WTC11 (cell line): ENCODE measurements around the gene SH3TC2. TPM values are rescaled to one million over a fixed set of nuclear protein-coding genes. Genes with fewer than 3 reads are reported as not detected.

Source experiments
- ATAC-seq: fragments of 200-7000 bp; cut with Tn5 transposase; 2 replicates; pipeline ENCODE4 v1.10.0; 2021; ENCODE audit warnings: mild to moderate bottlenecking, moderate library complexity
- CTCF ChIA-PET: fragments of 300-600 bp; sonication (Branson Sonifier 250); formaldehyde crosslinking; loops from one replicate; lab custom pipeline; 2021; ENCODE audit warnings: antibody characterized with exemption; lab: Charles Lee
- POLR2A ChIA-PET: fragments of 350-600 bp; sonication (Branson Sonifier 250); formaldehyde crosslinking; loops from one replicate; lab custom pipeline; 2021; ENCODE audit warnings: antibody characterized with exemption; lab: Charles Lee
- DNase-seq: peaks from one replicate; pipeline ENCODE4 v3.0.0; 2021; ENCODE audit warnings: low spot score
- H3K27ac Mint-ChIP-seq: 2 replicates; pipeline ENCODE4 v1.8.0; 2021; ENCODE audit warnings: mixed read lengths
- H3K27me3 Mint-ChIP-seq: 2 replicates; pipeline ENCODE4 v1.8.0; 2021; ENCODE audit warnings: low read depth, mild to moderate bottlenecking, moderate library complexity, mixed read lengths
- H3K36me3 Mint-ChIP-seq: 2 replicates; pipeline ENCODE4 v1.8.0; 2021; ENCODE audit warnings: mixed read lengths
- H3K4me1 Mint-ChIP-seq: 2 replicates; pipeline ENCODE4 v1.8.0; 2022; ENCODE audit warnings: mixed read lengths
- H3K4me3 Mint-ChIP-seq: 2 replicates; pipeline ENCODE4 v1.8.0; 2021; ENCODE audit warnings: mild to moderate bottlenecking, moderate library complexity, mixed read lengths
- H3K9me3 Mint-ChIP-seq: 2 replicates; pipeline ENCODE4 v1.8.0; 2021; ENCODE audit warnings: mixed read lengths
- CREB1 ChIP-seq: sonication (generic); formaldehyde crosslinking; IDR thresholded peaks from 2 replicates; pipeline ENCODE4 v1.8.0; 2023; ENCODE audit warnings: mild to moderate bottlenecking, missing genetic modification reagents
- FOXP1 ChIP-seq: sonication (generic); formaldehyde crosslinking; IDR thresholded peaks from 2 replicates; pipeline ENCODE4 v1.8.0; 2022; ENCODE audit warnings: missing genetic modification reagents, mild to moderate bottlenecking, moderate library complexity, borderline replicate concordance
- IRF2 ChIP-seq: sonication (generic); formaldehyde crosslinking; IDR thresholded peaks from 2 replicates; pipeline ENCODE4 v1.8.0; 2022; ENCODE audit warnings: low read depth, missing genetic modification reagents, borderline replicate concordance
- JAZF1 ChIP-seq: fragments of 250-450 bp; sonication (Bioruptor Pico); IDR thresholded peaks from 2 replicates; pipeline ENCODE4 v1.9.0; 2021; ENCODE audit warnings: moderate library complexity, mild to moderate bottlenecking, inconsistent platforms
- JUN ChIP-seq: sonication (generic); formaldehyde crosslinking; IDR thresholded peaks from 2 replicates; pipeline ENCODE4 v1.8.0; 2023; ENCODE audit warnings: mild to moderate bottlenecking, missing genetic modification reagents
- NFATC4 ChIP-seq: fragments of 250-450 bp; sonication (Bioruptor Pico); IDR thresholded peaks from 2 replicates; pipeline ENCODE4 v1.9.0; 2021; ENCODE audit warnings: mild to moderate bottlenecking
- NFE2L1 ChIP-seq: sonication (generic); formaldehyde crosslinking; IDR thresholded peaks from 2 replicates; pipeline ENCODE4 v1.8.1; 2023; ENCODE audit warnings: missing genetic modification reagents
- ZNF121 ChIP-seq: sonication (generic); formaldehyde crosslinking; IDR thresholded peaks from 2 replicates; pipeline ENCODE4 v1.8.0; 2023; ENCODE audit warnings: missing genetic modification reagents
- ZNF317 ChIP-seq: sonication (generic); formaldehyde crosslinking; IDR thresholded peaks from 2 replicates; pipeline ENCODE4 v1.8.1; 2023; ENCODE audit warnings: low read depth, mild to moderate bottlenecking, moderate library complexity, missing genetic modification reagents, borderline replicate concordance
- ZNF396 ChIP-seq: fragments of 250-450 bp; sonication (Bioruptor Pico); IDR thresholded peaks from 2 replicates; pipeline ENCODE4 v1.8.0; 2021; ENCODE audit warnings: mild to moderate bottlenecking, moderate library complexity, borderline replicate concordance
- ZNF416 ChIP-seq: fragments of 250-450 bp; sonication (Bioruptor Pico); IDR thresholded peaks from 2 replicates; pipeline ENCODE4 v1.9.0; 2021; ENCODE audit warnings: mild to moderate bottlenecking, inconsistent platforms
- ZNF423 ChIP-seq: fragments of 250-450 bp; sonication (Bioruptor Pico); IDR thresholded peaks from 2 replicates; pipeline ENCODE4 v2.1.2; 2022; ENCODE audit warnings: mild to moderate bottlenecking, moderate library complexity
- total RNA-seq: library from RNA; stranded (reverse); gene quantifications from 3 replicates; pipeline ENCODE4 v1.2.3, GENCODE V29; 2021
- TF ChIP-seq, protein P1 (sequence below): fragments of 250-450 bp; sonication (Bioruptor Pico); IDR thresholded peaks from 2 replicates; pipeline ENCODE4 v1.9.0; 2021; ENCODE audit warnings: moderate library complexity, mild to moderate bottlenecking, inconsistent platforms, borderline replicate concordance
- TF ChIP-seq, protein P2 (sequence below): sonication (generic); formaldehyde crosslinking; IDR thresholded peaks from 2 replicates; pipeline ENCODE4 v1.8.1; 2022; ENCODE audit warnings: mild to moderate bottlenecking, moderate library complexity, missing genetic modification reagents
- TF ChIP-seq, protein P3 (sequence below): sonication (generic); formaldehyde crosslinking; IDR thresholded peaks from 2 replicates; pipeline ENCODE4 v1.8.0; 2023; ENCODE audit warnings: mild to moderate bottlenecking, missing genetic modification reagents
- TF ChIP-seq, protein P4 (sequence below): fragments of 200-600 bp; IDR thresholded peaks from 2 replicates; pipeline ENCODE4 v1.8.0; 2022; ENCODE audit warnings: antibody characterized with exemption
- TF ChIP-seq, protein P5 (sequence below): sonication (generic); formaldehyde crosslinking; conservative IDR thresholded peaks from 2 replicates; pipeline ENCODE4 v1.8.1; 2023; ENCODE audit warnings: mild to moderate bottlenecking, low read depth, missing genetic modification reagents, moderate library complexity
- TF ChIP-seq, protein P6 (sequence below): sonication (generic); formaldehyde crosslinking; IDR thresholded peaks from 2 replicates; pipeline ENCODE4 v1.8.0; 2022; ENCODE audit warnings: mild to moderate bottlenecking, missing genetic modification reagents
- TF ChIP-seq, protein P7 (sequence below): sonication (generic); formaldehyde crosslinking; IDR thresholded peaks from 2 replicates; pipeline ENCODE4 v1.8.1; 2022; ENCODE audit warnings: missing genetic modification reagents, borderline replicate concordance
- TF ChIP-seq, protein P8 (sequence below): sonication (generic); formaldehyde crosslinking; IDR thresholded peaks from 2 replicates; pipeline ENCODE4 v1.8.1; 2022; ENCODE audit warnings: low read depth, mild to moderate bottlenecking, moderate library complexity, missing genetic modification reagents, borderline replicate concordance

The SH3TC2 gene
- total RNA-seq, 1 experiment from 2014 or later, result 0.61 TPM

DNA sequence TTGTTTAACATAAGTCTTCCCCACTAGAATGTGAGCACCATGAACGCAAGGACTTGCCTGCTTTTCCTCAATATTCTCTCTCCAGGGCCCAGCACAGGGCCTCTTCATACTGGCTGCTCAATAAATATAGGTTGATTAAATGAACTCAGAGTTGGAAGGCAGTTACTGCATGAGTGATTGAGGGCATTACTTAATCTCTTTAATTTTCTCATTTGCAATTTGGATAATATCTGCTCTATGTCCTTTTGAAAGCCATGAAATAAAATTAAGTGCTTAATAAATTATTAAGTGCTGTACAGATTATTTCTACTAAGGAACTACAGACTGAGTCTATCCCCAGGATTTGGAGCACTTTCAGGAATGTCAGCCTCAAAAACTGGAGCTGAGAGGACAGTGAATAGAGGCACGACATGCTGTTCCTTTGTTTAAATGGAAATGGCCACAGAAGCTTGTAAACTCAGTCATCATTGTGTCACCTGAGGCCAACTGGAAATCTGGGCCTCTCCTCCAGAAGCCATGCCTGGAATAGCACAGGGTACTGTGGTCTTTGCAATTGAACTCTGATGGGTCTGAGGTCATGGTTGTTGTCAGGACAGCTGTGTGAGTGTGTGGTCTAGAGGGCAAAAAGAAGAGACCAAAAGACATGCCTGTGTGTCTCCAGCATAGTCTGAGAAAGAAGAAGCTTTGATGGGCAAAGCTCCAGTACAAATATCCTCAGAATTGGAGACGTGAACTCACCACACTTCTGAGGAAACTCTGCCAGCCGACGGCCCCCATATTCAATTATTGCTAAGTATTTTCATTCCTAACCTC lies 86.1 kb downstream of the SH3TC2 start:
- Mint-ChIP-seq H3K4me3 (no peak overlapping the region), H3K9me3 (no peaks in the 10 kb centered on the region), H3K36me3 (no peaks in the 10 kb centered on the region), H3K27me3 (no peaks in the 10 kb centered on the region), H3K27ac (no peak overlapping the region), H3K4me1 (peaks cover 29% of the 10 kb centered on the region)
- no peak for TF ChIP-seq JUN (CRISPR knock-in tag)
- no peak for TF ChIP-seq NFATC4 (CRISPR knock-in tag)
- TF ChIP-seq ZNF396, result no peak
- TF ChIP-seq CREB1, result no peak
- no peak for TF ChIP-seq NFE2L1
- TF ChIP-seq FOXP1, result no peak
- TF ChIP-seq, protein P1, sequence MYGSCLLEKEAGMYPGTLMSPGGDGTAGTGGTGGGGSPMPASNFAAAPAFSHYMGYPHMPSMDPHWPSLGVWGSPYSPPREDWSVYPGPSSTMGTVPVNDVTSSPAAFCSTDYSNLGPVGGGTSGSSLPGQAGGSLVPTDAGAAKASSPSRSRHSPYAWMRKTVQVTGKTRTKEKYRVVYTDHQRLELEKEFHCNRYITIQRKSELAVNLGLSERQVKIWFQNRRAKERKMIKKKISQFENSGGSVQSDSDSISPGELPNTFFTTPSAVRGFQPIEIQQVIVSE, result no peak
- no peak for TF ChIP-seq ZNF423 (CRISPR knock-in tag)
- TF ChIP-seq, protein P2, sequence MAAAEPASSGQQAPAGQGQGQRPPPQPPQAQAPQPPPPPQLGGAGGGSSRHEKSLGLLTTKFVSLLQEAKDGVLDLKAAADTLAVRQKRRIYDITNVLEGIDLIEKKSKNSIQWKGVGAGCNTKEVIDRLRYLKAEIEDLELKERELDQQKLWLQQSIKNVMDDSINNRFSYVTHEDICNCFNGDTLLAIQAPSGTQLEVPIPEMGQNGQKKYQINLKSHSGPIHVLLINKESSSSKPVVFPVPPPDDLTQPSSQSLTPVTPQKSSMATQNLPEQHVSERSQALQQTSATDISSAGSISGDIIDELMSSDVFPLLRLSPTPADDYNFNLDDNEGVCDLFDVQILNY (CRISPR knock-in tag), result no peak
- TF ChIP-seq, protein P3, sequence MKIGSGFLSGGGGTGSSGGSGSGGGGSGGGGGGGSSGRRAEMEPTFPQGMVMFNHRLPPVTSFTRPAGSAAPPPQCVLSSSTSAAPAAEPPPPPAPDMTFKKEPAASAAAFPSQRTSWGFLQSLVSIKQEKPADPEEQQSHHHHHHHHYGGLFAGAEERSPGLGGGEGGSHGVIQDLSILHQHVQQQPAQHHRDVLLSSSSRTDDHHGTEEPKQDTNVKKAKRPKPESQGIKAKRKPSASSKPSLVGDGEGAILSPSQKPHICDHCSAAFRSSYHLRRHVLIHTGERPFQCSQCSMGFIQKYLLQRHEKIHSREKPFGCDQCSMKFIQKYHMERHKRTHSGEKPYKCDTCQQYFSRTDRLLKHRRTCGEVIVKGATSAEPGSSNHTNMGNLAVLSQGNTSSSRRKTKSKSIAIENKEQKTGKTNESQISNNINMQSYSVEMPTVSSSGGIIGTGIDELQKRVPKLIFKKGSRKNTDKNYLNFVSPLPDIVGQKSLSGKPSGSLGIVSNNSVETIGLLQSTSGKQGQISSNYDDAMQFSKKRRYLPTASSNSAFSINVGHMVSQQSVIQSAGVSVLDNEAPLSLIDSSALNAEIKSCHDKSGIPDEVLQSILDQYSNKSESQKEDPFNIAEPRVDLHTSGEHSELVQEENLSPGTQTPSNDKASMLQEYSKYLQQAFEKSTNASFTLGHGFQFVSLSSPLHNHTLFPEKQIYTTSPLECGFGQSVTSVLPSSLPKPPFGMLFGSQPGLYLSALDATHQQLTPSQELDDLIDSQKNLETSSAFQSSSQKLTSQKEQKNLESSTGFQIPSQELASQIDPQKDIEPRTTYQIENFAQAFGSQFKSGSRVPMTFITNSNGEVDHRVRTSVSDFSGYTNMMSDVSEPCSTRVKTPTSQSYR, result no peak
- TF ChIP-seq, protein P4, sequence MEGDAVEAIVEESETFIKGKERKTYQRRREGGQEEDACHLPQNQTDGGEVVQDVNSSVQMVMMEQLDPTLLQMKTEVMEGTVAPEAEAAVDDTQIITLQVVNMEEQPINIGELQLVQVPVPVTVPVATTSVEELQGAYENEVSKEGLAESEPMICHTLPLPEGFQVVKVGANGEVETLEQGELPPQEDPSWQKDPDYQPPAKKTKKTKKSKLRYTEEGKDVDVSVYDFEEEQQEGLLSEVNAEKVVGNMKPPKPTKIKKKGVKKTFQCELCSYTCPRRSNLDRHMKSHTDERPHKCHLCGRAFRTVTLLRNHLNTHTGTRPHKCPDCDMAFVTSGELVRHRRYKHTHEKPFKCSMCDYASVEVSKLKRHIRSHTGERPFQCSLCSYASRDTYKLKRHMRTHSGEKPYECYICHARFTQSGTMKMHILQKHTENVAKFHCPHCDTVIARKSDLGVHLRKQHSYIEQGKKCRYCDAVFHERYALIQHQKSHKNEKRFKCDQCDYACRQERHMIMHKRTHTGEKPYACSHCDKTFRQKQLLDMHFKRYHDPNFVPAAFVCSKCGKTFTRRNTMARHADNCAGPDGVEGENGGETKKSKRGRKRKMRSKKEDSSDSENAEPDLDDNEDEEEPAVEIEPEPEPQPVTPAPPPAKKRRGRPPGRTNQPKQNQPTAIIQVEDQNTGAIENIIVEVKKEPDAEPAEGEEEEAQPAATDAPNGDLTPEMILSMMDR, result no peak
- TF ChIP-seq, protein P5, sequence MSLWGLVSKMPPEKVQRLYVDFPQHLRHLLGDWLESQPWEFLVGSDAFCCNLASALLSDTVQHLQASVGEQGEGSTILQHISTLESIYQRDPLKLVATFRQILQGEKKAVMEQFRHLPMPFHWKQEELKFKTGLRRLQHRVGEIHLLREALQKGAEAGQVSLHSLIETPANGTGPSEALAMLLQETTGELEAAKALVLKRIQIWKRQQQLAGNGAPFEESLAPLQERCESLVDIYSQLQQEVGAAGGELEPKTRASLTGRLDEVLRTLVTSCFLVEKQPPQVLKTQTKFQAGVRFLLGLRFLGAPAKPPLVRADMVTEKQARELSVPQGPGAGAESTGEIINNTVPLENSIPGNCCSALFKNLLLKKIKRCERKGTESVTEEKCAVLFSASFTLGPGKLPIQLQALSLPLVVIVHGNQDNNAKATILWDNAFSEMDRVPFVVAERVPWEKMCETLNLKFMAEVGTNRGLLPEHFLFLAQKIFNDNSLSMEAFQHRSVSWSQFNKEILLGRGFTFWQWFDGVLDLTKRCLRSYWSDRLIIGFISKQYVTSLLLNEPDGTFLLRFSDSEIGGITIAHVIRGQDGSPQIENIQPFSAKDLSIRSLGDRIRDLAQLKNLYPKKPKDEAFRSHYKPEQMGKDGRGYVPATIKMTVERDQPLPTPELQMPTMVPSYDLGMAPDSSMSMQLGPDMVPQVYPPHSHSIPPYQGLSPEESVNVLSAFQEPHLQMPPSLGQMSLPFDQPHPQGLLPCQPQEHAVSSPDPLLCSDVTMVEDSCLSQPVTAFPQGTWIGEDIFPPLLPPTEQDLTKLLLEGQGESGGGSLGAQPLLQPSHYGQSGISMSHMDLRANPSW (CRISPR knock-in tag), result no peak
- TF ChIP-seq ZNF416 (CRISPR knock-in tag), result no peak
- no peak for TF ChIP-seq ZNF317
- peak; percentile 60 for ATAC-seq
- CTCF ChIA-PET, result interaction anchor here (0.6 to 3.0 kb wide), 10 partner anchors 9 to 246 kb away, joined by 3 to 21 read pairs (median 4); no protein-coding TSS in a partner anchor
- POLR2A ChIA-PET, result no interaction called here
- DNase-seq, result no peak

DNA sequence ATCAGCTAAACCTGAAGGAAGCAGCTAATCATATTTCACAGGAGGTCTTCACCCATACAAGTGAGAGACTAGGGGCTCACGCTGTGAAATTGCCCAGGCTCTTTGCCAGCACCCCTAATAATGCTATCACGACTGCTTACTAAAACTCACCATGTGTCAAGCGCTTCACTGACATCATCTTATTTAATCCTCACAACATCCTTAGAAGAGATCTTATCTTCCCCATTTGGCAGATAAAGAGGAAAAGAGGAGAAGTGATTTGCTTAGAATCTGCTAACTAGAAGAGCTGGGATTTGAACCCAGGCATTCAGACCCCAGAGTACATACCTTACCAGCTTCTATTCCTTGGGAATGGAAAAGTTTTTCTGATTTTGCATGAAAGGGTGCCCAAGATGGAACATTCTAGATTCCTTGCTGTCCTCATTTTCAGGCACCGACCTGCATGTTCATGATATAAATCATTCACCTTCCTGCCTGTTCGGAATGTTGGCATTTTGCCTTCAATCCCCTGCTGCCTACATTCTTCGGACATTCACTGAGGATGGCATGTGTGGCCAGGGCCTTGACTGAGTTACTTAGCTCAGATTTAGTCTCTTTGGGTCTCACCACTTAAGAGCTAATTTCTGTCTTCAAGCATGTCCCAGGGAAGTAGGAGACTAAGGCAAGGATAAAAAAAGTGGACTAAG lies 88.1 kb downstream of the SH3TC2 start:
- ChIA-PET POLR2A (no interaction called here), CTCF (interaction anchor here (1.0 kb wide), 1 partner anchor 17 kb away, joined by 3 read pairs; no protein-coding TSS in a partner anchor)
- no peak overlapping the region; the same call in 1 of the 2 replicates for H3K27ac Mint-ChIP-seq
- DNase-seq (no peak), ATAC-seq (no peak)
- no peaks in the 10 kb centered on the region for H3K27me3 Mint-ChIP-seq
- H3K4me1 Mint-ChIP-seq, result peaks cover 33% of the 10 kb centered on the region
- H3K4me3 Mint-ChIP-seq, result no peak overlapping the region
- H3K9me3 Mint-ChIP-seq, result no peaks in the 10 kb centered on the region
- H3K36me3 Mint-ChIP-seq, result no peaks in the 10 kb centered on the region
- TF ChIP-seq JAZF1 (CRISPR knock-in tag), result no peak
- no peak for TF ChIP-seq ZNF423 (CRISPR knock-in tag)
- TF ChIP-seq, protein P6, sequence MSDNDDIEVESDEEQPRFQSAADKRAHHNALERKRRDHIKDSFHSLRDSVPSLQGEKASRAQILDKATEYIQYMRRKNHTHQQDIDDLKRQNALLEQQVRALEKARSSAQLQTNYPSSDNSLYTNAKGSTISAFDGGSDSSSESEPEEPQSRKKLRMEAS (CRISPR knock-in tag), result no peak
- TF ChIP-seq, protein P7, sequence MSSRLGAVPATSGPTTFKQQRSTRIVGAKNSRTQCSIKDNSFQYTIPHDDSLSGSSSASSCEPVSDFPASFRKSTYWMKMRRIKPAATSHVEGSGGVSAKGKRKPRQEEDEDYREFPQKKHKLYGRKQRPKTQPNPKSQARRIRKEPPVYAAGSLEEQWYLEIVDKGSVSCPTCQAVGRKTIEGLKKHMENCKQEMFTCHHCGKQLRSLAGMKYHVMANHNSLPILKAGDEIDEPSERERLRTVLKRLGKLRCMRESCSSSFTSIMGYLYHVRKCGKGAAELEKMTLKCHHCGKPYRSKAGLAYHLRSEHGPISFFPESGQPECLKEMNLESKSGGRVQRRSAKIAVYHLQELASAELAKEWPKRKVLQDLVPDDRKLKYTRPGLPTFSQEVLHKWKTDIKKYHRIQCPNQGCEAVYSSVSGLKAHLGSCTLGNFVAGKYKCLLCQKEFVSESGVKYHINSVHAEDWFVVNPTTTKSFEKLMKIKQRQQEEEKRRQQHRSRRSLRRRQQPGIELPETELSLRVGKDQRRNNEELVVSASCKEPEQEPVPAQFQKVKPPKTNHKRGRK (CRISPR knock-in tag), result no peak
- TF ChIP-seq, protein P8, sequence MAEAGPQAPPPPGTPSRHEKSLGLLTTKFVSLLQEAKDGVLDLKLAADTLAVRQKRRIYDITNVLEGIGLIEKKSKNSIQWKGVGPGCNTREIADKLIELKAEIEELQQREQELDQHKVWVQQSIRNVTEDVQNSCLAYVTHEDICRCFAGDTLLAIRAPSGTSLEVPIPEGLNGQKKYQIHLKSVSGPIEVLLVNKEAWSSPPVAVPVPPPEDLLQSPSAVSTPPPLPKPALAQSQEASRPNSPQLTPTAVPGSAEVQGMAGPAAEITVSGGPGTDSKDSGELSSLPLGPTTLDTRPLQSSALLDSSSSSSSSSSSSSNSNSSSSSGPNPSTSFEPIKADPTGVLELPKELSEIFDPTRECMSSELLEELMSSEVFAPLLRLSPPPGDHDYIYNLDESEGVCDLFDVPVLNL (CRISPR knock-in tag), result no peak
- no peak for TF ChIP-seq IRF2
- TF ChIP-seq ZNF416 (CRISPR knock-in tag), result no peak
- no peak for TF ChIP-seq ZNF121 (CRISPR knock-in tag)
